Omental fat pad (tissue), 4 donors: ENCODE results near the gene NBAS. TPM values are rescaled to one million over a fixed set of nuclear protein-coding genes. Genes with fewer than 3 reads are reported as not detected.

ENCODE experiments used
- ATAC-seq: fragments of 150-250 bp; one replicate; pipeline ENCODE4 v1.9.1; 2016; ENCODE audit warnings: mild to moderate bottlenecking, moderate library complexity; ENCODE audit not compliant: low FRiP score
- DNase-seq: peaks from one replicate; pipeline ENCODE4 v3.0.0-alpha.2; 2019; ENCODE audit warnings: low spot score
- CTCF ChIP-seq, 3 donors: fragments of 450-650 bp; IDR thresholded peaks; one replicate each; pipeline ENCODE4 v1.5.1; 2016 to 2017; ENCODE audit warnings: antibody characterized with exemption in 3 of 3, mild to moderate bottlenecking in 3 of 3, moderate library complexity in 2 of 3
- total RNA-seq, 4 donors: library from RNA; depleted of rRNA; stranded (reverse); fragments of >200 nt; gene quantifications; one replicate each; pipeline ENCODE4 v1.1.0, GENCODE V29; 2016

NBAS gene
- total RNA-seq, 4 donors from 2014 or later, result 29.4 to 57.7 (median 38.2) TPM

GRCh38 chr2:15494877-15495276, 66.3 kb downstream of the NBAS start:
- ATAC-seq (no peak), DNase-seq (no peak)
- no peak for TF ChIP-seq CTCF (IDR thresholded peaks at IDR 0.05)

- no peak for ATAC-seq
- TF ChIP-seq CTCF (IDR thresholded peaks at IDR 0.05), result no peak
- DNase-seq, result no peak
These were observed 68.3 kb downstream of the NBAS start for GRCh38 chr2:15492773-15493325.

GRCh38 chr2:15486770-15487169, 74.4 kb downstream of the NBAS start:
- DNase-seq, result no peak
- ATAC-seq, result no peak
- no peak for TF ChIP-seq CTCF (IDR thresholded peaks at IDR 0.05)

GRCh38 chr2:15485949-15486348, 75.2 kb downstream of the NBAS start:
- no peak for TF ChIP-seq CTCF (IDR thresholded peaks at IDR 0.05)
- ATAC-seq (no peak), DNase-seq (no peak)

- ATAC-seq (no peak), DNase-seq (no peak)
- no peak for TF ChIP-seq CTCF (IDR thresholded peaks at IDR 0.05)
These were observed 80.1 kb downstream of the NBAS start for GRCh38 chr2:15481000-15481399.

GRCh38 chr2:15480552-15480951, 80.6 kb downstream of the NBAS start:
- DNase-seq, result no peak
- no peak for TF ChIP-seq CTCF (IDR thresholded peaks at IDR 0.05)
- ATAC-seq, result no peak

- ATAC-seq (no peak), DNase-seq (no peak)
- no peak for TF ChIP-seq CTCF (IDR thresholded peaks at IDR 0.05)
These were observed 88.3 kb downstream of the NBAS start for GRCh38 chr2:15472876-15473275.
